NB4 (cell line): ENCODE measurements around the gene PRCD.
"Not testable (repeated sequence)": the region's sequence is repeated elsewhere in the genome, so short reads cannot be mapped to it uniquely, and the experiment has no call there.

Source experiments
- DNase-seq: peaks from one replicate; pipeline ENCODE4 v3.0.0; 2010; ENCODE audit warnings: low read depth
- H3K4me3 ChIP-seq: one replicate; pipeline ENCODE4 v1.5.1; 2011; ENCODE audit warnings: mild to moderate bottlenecking, low read depth, low read length, moderate library complexity
- MYC ChIP-seq: IDR thresholded peaks from 2 replicates; pipeline ENCODE4 v1.6.1; 2011; ENCODE audit warnings: low read depth, low read length
- POLR2A ChIP-seq: IDR thresholded peaks from 2 replicates; pipeline ENCODE4 v1.6.1; 2011; ENCODE audit warnings: mild to moderate bottlenecking; ENCODE audit not compliant: insufficient read length; ENCODE audit errors: extremely low read depth
- TF ChIP-seq, protein P1 (sequence below): IDR thresholded peaks from one replicate; pipeline ENCODE4 v1.5.1; 2012; ENCODE audit warnings: low read depth, low read length
- TF ChIP-seq, protein P2 (sequence below): IDR thresholded peaks from 2 replicates; pipeline ENCODE4 v1.6.1; 2011; ENCODE audit warnings: low read depth, low read length

Gene PRCD

DNA sequence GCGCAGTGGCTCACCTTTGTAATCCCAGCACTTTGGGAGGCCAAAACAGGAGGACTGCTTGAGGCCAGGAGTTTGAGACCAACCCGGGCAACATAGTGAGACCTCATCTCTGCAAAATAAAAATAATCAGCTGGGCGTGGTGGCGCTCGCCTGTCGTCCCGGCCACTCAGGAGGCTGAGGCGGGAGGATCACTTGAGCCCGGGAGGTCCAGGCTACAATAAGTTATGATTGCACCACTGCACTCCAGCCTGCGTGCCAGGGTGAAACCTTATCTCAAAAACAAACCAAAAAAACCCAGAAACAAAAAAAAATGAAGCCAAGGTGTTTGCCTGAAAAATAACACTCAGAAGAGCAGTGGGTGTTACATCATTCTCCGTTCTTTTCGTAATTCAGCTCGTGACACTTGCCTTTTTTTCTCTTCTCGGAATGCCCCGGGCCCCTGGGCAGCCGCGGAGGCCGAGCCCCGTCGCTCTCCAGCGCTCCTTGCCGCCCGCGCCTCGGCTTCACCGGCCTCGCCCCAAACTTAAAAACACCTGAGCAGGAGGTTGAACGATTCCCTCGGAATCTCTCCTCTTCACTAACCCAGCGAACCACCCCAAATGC is 17.0 kb downstream of the PRCD start:
- DNase-seq: peak; percentile 66
- peak overlapping the region; percentile 100 for H3K4me3 ChIP-seq
- TF ChIP-seq, protein P1, sequence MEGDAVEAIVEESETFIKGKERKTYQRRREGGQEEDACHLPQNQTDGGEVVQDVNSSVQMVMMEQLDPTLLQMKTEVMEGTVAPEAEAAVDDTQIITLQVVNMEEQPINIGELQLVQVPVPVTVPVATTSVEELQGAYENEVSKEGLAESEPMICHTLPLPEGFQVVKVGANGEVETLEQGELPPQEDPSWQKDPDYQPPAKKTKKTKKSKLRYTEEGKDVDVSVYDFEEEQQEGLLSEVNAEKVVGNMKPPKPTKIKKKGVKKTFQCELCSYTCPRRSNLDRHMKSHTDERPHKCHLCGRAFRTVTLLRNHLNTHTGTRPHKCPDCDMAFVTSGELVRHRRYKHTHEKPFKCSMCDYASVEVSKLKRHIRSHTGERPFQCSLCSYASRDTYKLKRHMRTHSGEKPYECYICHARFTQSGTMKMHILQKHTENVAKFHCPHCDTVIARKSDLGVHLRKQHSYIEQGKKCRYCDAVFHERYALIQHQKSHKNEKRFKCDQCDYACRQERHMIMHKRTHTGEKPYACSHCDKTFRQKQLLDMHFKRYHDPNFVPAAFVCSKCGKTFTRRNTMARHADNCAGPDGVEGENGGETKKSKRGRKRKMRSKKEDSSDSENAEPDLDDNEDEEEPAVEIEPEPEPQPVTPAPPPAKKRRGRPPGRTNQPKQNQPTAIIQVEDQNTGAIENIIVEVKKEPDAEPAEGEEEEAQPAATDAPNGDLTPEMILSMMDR: no peak
- TF ChIP-seq, protein P2, sequence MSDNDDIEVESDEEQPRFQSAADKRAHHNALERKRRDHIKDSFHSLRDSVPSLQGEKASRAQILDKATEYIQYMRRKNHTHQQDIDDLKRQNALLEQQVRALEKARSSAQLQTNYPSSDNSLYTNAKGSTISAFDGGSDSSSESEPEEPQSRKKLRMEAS: 0 out of 2 replicates have a peak, but pooled peaks have one; percentile 32
- TF ChIP-seq POLR2A: no peak
- no peak for TF ChIP-seq MYC

DNA sequence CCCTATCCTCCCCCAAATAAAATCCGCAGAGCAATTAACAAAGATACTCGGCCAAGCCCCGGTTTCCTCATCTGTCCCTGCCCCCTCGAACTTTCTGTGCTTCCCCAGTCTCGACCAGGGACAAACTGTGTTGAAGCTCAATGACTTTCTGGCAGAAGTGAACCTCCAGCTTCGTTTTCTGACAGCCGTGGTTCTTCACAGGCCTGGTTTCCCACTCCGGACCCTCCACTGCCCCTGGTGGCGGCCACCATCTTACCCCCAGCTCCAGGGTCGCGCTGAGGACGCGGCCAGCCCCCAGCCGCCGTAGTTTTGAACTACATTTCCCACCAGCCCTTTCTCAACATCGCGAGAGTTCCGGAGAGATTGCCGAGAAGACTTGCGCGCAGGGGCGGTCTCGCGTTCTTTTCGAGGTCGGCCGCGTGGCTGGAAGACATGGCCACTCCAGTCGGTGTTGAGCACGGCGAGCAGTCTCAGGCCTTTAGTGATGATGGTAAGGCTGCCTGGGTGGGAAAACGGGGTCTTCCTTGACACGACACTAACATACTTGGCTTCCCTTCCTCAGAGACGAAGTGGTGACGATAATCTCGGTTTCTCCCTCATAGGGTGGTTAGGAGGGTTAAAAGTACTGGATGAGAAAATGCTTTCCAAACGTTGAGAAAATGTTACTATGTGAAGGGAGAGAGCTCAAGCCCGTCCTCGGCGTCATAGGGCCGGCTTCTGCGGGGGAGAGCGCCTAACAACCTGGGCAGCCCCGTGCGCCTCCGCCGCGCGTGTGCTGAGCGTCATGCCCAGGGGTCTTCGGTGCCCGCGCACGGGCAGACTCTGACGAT is 17.7 kb downstream of the PRCD start:
- peak; percentile 85 for TF ChIP-seq POLR2A
- TF ChIP-seq MYC: peak; percentile 99
- TF ChIP-seq, protein P1: peak; percentile 44
- TF ChIP-seq, protein P2: peak; percentile 95
- H3K4me3 ChIP-seq: peak overlapping the region; percentile 100
- DNase-seq: peak; percentile 97

DNA sequence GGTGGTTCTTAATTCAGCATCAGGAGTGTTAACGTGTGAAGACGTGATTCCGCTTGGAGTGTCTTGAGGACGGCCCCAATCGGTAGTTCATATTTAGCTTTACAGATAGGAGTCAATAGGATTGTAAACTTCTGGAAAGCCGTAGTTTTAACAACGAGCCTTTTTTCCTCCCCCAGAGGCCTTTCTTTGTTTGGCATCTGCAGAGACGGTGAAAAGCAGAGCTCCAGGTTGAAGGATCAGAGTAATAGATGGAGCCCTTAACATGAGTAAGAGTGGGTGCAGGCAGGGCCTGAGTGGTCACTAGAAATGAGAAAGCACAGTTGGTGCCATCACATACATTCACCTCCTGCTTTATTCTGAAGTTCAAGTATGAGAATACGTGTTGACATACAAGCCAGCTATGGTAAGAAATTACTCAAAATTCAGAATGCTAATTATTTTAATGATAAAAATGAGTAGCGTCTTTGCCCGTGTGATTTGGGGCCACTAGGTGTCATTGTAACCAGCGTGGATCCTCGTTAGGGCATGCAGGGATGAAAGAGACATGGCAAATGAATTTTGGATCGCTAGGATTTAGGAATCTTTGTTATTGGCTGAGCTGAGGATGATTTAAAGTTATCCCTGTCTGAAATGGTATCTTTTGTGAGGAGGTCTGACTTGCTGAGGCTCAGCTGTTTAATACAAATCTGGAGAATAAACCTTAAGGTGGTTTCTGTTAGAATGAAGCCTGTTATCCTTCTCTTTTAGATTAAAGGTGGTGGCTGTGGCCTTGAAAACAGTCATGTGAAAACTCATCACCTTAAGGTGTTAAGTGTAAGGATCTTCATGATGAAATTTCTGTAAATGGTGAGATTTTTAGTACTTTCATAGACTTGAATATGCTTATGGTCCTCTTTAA is 18.6 kb downstream of the PRCD start:
- peak overlapping the region; percentile 100 for H3K4me3 ChIP-seq
- TF ChIP-seq, protein P2: no peak
- no peak for TF ChIP-seq POLR2A
- TF ChIP-seq, protein P1: peak; percentile 51
- peak; percentile 56 for DNase-seq

DNA sequence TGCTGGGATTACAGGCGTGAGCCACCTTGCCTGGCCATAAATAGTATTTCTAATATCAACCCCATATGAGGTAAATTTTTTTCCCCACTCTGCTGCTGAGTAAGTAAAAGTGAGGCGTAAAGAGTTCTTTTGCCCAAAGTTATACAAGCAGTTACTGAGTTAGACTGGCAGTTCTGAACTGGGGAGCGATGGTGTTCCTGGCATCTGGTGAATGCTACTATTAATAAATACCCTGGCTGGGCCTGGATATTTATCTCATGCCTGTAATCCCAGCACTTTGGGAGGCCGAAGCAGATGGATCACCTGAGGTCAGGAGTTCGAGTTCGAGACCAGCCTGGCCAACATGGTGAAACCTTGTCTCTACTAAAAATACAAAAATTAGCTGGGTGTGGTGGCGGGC is 19.6 kb downstream of the PRCD start:
- not testable (repeated sequence) for DNase-seq
- peak overlapping the region; percentile 100 for H3K4me3 ChIP-seq

DNA sequence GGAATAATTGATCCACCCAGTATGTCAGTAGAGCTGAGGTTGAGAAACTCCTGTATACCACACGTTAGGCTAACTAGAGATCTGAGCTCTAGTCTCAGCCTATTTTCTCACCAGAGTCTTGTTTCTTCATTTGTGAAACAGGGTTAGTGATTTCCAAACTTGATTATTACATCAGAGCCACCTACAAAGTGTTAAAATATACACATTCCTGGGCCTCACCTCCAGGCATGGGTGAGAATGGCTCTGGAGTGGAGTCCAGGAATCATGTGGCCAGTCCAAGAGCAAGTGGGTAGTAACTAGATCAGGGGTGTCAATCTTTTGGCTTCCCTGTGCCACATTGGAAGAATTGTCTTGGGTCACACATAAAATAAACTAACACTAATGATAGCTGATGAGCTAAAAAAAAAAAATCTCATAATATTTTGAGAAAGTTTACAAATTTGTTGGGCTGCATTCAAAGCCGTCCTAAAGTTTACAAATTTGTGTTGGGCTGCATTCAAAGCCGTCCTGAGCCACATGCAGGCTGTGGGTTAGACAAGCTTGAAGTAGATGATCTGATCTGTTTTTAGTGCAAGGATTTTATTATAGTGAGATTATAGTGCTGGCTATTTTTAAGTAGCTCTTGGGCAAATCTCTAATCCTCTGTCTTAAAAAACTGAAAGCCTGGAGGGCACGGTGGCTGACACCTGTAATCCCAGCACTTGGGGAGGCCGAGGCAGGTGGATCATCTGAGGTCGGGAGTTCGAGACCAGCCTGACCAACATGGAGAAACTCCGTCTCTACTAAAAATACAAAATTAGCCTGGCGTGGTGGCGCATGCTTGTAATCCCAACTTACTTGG is 20.4 kb downstream of the PRCD start:
- TF ChIP-seq POLR2A (no peak), MYC (no peak)
- TF ChIP-seq, protein P2: no peak
- TF ChIP-seq, protein P1: no peak
- H3K4me3 ChIP-seq: peak overlapping the region; percentile 100
- DNase-seq: peak; percentile 29
